ENCODE results near the gene PDCD1LG2. TPM values are rescaled to one million over a fixed set of nuclear protein-coding genes. Genes with fewer than 3 reads are reported as not detected.

Gene PDCD1LG2
- total and polyA plus RNA-seq, 2 of the 8 experiments (the other 6 are each of a cell fraction or from before 2014, with no cell fraction given), result not detected

- CTCF ChIA-PET (ENCODE audit: partially characterized antibody), result interaction anchor here (1.0 to 1.2 kb wide), 2 partner anchors 35 to 40 kb away, joined by 3 to 4 read pairs; no protein-coding TSS in a partner anchor
- 87% methylated on average over 4 of the region's 4 CpGs; no CpG with 5 or more reads in 1 of the 2 experiments for WGBS, 2 experiments (ENCODE audit: extremely low coverage in 1 of 2, insufficient coverage in 1 of 2, insufficient read length in 1 of 2, insufficient replicate concordance in 2 of 2, low coverage in 1 of 2, low lambda C conversion rate in 2 of 2, missing lambda C conversion rate in 1 of 2)
- no peaks in the 10 kb centered on the region for H4K20me1 ChIP-seq (replicated peaks in 1 of 2; ENCODE audit: control insufficient read depth in 1 of 2, insufficient read depth in 2 of 2, low read length in 2 of 2)
Measured at GRCh38 chr9:5560443-5561100, 50.2 kb downstream of the PDCD1LG2 start.

More at GRCh38 chr9:5560443-5561100, 50.2 kb downstream of the PDCD1LG2 start:
- H2BK15ac ChIP-seq (ENCODE audit: low read length), result no peak overlapping the region
- no peak for DNase-seq (ENCODE audit: low read depth in 1 of 2, low spot score in 2 of 2)
- H3K4me1 ChIP-seq (replicated peaks in 1 of 4; ENCODE audit: control insufficient read depth in 3 of 4, insufficient read depth in 4 of 4, low read length in 3 of 4), result no peaks in the 10 kb centered on the region
- H4K8ac ChIP-seq (ENCODE audit: extremely low read depth, insufficient read depth, low read length), result no peak overlapping the region
- POLR2A ChIA-PET (ENCODE audit: partially characterized antibody), result no interaction called here
- no peak overlapping the region for H3K18ac ChIP-seq (ENCODE audit: extremely low read depth, low read length)
- no peak overlapping the region for H3K4me3 ChIP-seq (ENCODE audit: extremely low read depth in 1 of 4, insufficient read depth in 2 of 4, low read depth in 3 of 4, low read length in 4 of 4)
- no peak overlapping the region for H3K4me2 ChIP-seq (ENCODE audit: insufficient read depth in 1 of 2, low read depth in 2 of 2, low read length in 2 of 2)
- H3K23ac ChIP-seq (ENCODE audit: insufficient read length), result no peak overlapping the region
- H3K36me3 ChIP-seq (ENCODE audit: control insufficient read depth in 2 of 4, insufficient read depth in 4 of 4, low read length in 3 of 4), result no peaks in the 10 kb centered on the region
- TF ChIP-seq TCF12 (IDR thresholded peaks at IDR 0.05; ENCODE audit: low read depth, low read length) (no peak), BACH1 (IDR thresholded peaks at IDR 0.05; ENCODE audit: low read length) (no peak), CEBPB (IDR thresholded peaks at IDR 0.05; ENCODE audit: low read depth, low read length) (no peak)
- H3K27ac ChIP-seq (ENCODE audit: low read depth, low read length), result no peak overlapping the region
- no peak overlapping the region for H2AFZ ChIP-seq (ENCODE audit: low read length)
- H3K79me1 ChIP-seq (ENCODE audit: low read depth, low read length), result no peaks in the 10 kb centered on the region
- H3K9ac ChIP-seq (replicated peaks in 1 of 4; ENCODE audit: extremely low read depth in 1 of 4, low read depth in 3 of 4, low read length in 3 of 4), result no peak overlapping the region
- H3K56ac ChIP-seq (replicated peaks; ENCODE audit: insufficient read length, low read depth, low read length), result no peak overlapping the region
- H3K79me2 ChIP-seq (ENCODE audit: control insufficient read depth in 1 of 2, insufficient read depth in 2 of 2, low read length in 2 of 2), result no peaks in the 10 kb centered on the region
- no peak overlapping the region for H4K5ac ChIP-seq (ENCODE audit: insufficient read length, low read depth, low read length)
- H3K14ac ChIP-seq (ENCODE audit: insufficient read length), result no peak overlapping the region
- H2BK120ac ChIP-seq (replicated peaks; ENCODE audit: low read depth, low read length), result no peak overlapping the region
- no peak overlapping the region for H2BK20ac ChIP-seq (ENCODE audit: low read length)
- peaks cover 0 to 5% of the 10 kb centered on the region in 2 experiments; a peak in 1 of 4 replicates for H3K9me3 ChIP-seq (ENCODE audit: insufficient read depth in 2 of 2, low read depth in 1 of 2, low read length in 1 of 2)
- peaks cover 0 to 5% (median under 1%) of the 10 kb centered on the region in 4 experiments; a peak in 3 of 7 replicates for H3K27me3 ChIP-seq (replicated peaks in 1 of 4; ENCODE audit: control insufficient read depth in 3 of 4, extremely low read depth in 1 of 4, insufficient read depth in 3 of 4, low read length in 3 of 4)
- H4K91ac ChIP-seq (replicated peaks; ENCODE audit: insufficient read length, low read length), result no peak overlapping the region
- FAIRE-seq, result no peak
- H2BK5ac ChIP-seq (ENCODE audit: low read depth, low read length), result no peak overlapping the region
- no peaks in the 10 kb centered on the region; the same call in 1 of the 2 replicates for H3K23me2 ChIP-seq (ENCODE audit: low read depth, low read length)
- H2BK12ac ChIP-seq (ENCODE audit: low read depth, low read length), result no peak overlapping the region
- no peak overlapping the region for H2AK5ac ChIP-seq (ENCODE audit: low read depth, low read length)
- H3K4ac ChIP-seq (replicated peaks; ENCODE audit: insufficient read length, low read depth, low read length), result no peak overlapping the region
